NB4 (cell line): ENCODE data around the gene SASH1.

Experiments
- MAX ChIP-seq: IDR thresholded peaks from 2 replicates; pipeline ENCODE4 v1.6.1; 2011; ENCODE audit warnings: low read depth, low read length
- MYC ChIP-seq: IDR thresholded peaks from 2 replicates; pipeline ENCODE4 v1.6.1; 2011; ENCODE audit warnings: low read depth, low read length
- POLR2A ChIP-seq: IDR thresholded peaks from 2 replicates; pipeline ENCODE4 v1.6.1; 2011; ENCODE audit warnings: mild to moderate bottlenecking; ENCODE audit not compliant: insufficient read length; ENCODE audit errors: extremely low read depth
- TF ChIP-seq, protein P1 (sequence below): IDR thresholded peaks from one replicate; pipeline ENCODE4 v1.5.1; 2012; ENCODE audit warnings: low read depth, low read length

- TF ChIP-seq MAX, result no peak
- TF ChIP-seq, protein P1, sequence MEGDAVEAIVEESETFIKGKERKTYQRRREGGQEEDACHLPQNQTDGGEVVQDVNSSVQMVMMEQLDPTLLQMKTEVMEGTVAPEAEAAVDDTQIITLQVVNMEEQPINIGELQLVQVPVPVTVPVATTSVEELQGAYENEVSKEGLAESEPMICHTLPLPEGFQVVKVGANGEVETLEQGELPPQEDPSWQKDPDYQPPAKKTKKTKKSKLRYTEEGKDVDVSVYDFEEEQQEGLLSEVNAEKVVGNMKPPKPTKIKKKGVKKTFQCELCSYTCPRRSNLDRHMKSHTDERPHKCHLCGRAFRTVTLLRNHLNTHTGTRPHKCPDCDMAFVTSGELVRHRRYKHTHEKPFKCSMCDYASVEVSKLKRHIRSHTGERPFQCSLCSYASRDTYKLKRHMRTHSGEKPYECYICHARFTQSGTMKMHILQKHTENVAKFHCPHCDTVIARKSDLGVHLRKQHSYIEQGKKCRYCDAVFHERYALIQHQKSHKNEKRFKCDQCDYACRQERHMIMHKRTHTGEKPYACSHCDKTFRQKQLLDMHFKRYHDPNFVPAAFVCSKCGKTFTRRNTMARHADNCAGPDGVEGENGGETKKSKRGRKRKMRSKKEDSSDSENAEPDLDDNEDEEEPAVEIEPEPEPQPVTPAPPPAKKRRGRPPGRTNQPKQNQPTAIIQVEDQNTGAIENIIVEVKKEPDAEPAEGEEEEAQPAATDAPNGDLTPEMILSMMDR, result no peak
- TF ChIP-seq POLR2A, result no peak
- TF ChIP-seq MYC, result no peak
Measured at GRCh38 chr6:148332088-148332487, 10.6 kb upstream of the SASH1 start.
